ENCODE results near the gene KIF19.

KIF19 gene

DNA sequence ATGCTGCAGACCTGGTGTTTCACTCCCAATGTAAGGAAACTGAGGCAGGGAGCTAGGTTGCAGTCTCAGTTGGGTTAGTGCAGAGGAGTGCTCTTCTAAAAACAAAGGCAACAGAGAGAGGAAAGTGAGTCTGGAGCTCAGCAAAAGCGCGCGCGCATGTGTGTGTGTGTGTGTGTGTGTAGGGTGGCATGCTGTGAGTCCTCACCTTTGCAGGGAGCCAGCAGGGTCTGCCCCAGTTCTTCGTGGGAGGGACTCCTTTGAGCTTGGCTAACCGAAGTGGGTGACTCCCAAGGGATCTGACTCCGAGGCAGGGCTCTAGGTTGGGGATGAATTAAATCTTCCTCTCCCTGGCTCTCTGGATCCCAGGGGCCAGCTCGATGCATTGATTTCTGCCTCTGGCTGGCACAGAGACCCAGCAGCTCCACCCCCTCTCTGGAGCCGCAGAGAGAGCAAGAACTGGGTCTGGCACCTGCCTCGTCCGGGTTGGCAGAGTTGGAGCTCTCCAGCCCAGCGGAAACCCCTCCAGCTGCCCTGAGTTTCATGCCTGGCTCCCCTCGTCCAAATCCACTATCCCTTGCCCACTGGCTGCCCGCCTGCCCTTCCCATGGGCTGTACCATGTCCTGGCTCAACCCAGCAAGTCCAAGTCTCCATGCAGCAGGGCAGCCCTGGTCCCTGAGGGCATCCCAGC, 36.9 kb downstream of the KIF19 start:
- no peak for DNase-seq (ENCODE audit: low spot score)

DNA sequence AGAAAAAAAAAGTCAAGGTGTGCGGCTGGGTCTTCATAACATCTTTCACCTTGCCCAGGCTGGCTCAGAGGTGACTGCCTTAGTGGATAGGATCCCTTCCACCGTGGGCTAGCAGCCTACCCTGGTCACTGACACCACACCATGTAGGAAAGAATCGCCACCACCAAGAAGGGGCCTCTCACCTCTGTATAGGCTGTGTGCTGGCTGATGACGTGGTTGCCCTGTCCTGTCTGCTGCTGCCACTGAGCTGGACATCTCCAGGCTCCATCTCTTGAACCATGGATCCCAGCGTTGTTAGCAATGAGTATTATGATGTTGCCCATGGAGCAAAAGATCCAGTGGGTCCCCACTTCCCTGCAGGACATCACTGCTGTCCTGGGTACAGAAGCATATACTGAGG, 41.2 kb downstream of the KIF19 start, which contains the start of gene GPR142:
Gene GPR142 (plus strand): TSS at position 301 of the 400 bp plus-strand sequence. CDS start 2,035 bp downstream, outside the sequence.
- DNase-seq (ENCODE audit: low spot score) = no peak

DNA sequence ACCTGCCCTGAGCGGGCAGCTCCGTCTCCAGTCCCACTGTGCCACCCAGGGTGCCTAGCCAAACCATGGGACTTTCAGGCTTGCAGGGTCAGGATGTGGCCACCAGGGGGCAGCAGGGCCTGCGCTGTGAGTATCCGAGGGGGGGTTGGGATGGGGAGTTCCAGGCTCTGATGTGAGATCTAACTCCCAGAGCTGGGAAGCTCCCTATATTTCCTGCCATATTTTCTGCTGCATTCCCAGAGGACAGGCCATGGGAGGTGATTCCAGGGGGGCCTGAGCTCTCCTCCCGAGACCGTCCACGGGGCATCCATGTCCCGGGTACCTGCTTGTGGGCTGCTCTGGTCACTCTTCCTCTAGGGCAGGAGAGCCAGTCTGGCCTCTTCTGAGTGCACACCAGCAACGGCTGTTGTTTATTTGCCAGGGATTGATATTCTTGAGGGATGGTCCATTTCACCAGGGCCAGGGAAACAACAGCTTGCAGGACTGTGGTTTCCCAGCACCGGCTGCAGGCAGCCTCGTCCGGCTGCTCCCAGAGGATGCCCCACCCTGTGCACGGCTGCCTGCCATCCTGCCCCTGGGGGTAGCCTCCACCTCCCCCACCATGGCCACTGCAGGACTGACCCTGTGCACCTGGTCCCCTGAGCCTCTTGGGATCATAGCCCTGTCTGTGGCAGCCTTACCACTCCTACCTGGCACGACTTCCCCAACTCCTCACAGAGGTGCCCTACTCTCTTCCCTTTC, 42.5 kb downstream of the KIF19 start:
- DNase-seq (ENCODE audit: low spot score) = peak; percentile 91

DNA sequence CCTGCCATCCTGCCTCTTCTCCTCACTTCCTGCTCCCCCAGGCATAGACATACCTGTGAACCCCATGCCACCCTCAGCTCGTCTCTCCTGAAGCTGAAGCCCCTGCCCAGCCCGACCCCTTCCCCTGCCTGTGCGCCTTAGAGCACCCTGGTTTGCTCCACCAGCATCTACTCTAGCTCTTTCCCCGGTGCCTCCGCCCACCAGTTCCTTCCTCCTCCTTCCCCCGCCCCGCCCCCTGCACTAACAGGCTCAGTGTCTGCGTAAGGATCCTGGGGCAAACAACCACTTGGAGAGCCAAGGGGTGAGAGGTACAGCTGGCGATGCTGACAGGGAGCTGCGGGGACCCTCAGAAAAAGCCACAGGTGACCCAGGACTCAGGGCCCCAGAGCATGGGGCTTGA, 43.2 kb downstream of the KIF19 start:
- DNase-seq (ENCODE audit: low spot score) = no peak

DNA sequence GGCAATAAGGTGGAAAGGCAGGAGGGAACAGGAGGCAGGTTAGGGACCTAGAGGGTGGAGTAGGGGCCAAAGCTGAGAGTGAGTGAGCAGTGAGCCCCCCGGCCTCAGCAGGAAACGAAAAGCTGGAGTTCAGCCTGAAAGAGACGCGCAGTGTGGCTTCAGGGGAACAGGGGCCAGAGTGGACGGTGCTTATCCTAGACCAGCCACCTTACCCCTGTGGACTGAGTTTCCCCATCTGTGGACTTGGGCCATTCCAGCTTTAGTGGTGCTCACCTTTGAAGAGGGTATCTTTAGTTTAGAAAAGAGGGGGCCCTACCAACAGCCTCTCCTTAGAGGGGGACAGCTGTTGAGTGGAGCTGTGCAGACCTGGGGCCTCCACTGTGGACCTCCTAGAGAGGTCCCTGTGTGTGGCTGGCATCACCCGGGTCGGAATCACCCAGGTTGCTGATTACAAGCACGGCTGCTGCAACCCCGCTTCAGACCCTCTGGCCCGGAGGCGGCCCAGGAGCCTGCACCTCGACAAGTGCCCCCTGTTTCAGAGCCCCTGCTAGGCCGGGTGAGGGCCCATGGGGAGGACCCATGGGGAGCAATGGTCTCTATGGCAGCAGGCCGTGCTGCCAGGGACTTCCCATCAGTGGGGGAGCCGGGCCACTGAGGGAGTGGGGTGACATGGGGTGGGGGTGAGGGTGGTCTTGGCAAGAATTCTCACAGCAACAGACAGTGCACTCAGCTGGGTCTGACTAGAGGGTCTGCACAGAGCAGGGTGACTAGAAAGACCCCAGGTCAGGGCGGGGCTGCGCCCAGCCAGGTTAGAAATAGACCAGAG, 43.9 kb downstream of the KIF19 start:
- DNase-seq (ENCODE audit: low spot score) = no peak

DNA sequence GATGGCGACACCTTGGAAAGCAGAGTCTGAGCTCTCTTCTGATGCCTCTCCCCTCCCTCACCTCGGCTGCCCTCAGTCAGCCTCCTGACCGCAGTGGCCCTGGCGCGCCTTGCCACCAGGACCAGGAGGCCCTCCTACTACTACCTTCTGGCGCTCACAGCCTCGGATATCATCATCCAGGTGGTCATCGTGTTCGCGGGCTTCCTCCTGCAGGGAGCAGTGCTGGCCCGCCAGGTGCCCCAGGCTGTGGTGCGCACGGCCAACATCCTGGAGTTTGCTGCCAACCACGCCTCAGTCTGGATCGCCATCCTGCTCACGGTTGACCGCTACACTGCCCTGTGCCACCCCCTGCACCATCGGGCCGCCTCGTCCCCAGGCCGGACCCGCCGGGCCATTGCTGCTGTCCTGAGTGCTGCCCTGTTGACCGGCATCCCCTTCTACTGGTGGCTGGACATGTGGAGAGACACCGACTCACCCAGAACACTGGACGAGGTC, 45.7 kb downstream of the KIF19 start:
- DNase-seq (ENCODE audit: low spot score) = no peak

DNA sequence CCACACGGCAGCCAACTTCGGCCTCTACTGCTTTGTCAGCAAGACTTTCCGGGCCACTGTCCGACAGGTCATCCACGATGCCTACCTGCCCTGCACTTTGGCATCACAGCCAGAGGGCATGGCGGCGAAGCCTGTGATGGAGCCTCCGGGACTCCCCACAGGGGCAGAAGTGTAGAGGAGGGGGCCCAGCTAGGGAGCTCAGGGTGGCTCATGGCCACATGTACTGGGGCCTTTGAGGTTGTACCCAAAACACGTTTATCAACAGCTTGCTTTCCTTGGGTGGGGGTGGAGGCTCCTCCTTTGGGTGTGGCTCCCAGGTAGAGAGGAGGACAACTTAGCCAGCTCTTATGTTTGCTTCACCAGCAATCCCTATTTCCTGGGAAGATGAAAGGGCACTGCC, 46.4 kb downstream of the KIF19 start:
- no peak for DNase-seq (ENCODE audit: low spot score)

DNA sequence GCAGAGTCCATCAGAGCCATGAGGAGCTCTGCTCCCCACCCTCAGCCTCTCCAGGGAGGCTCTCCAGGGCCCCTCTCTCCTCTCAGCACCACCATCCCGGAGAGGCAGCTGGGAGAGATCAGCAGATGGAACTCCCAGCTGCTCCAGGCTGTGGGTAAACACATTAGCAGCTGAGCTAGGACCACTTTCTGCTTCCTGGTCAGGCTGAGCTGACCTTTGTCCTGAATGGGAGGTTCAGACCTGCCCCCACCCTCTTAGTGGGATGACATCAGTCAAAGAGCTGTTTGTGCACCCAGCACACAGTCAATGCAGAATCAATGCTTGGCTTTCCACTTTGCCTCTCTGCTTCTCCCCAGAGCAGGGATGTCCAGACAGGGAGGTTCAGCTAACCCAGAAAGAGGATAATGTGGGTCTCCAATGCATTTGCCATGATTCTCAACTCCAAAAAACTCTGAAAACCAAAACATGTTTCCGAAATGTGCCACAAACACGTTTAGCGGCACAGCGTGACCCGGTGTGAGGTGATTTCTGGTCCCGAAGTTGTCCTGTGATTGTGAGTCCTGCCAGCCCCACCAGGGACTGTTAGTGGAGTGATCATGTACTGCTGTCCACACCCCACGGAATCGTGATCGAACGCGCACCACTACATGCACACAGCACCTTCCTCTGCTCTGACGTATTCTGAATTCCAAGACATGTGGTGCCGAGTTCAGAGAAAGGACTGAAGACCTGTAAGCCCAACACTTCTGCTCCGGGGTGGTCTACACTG, 48.0 kb downstream of the KIF19 start:
- no peak for DNase-seq (ENCODE audit: low spot score)

DNA sequence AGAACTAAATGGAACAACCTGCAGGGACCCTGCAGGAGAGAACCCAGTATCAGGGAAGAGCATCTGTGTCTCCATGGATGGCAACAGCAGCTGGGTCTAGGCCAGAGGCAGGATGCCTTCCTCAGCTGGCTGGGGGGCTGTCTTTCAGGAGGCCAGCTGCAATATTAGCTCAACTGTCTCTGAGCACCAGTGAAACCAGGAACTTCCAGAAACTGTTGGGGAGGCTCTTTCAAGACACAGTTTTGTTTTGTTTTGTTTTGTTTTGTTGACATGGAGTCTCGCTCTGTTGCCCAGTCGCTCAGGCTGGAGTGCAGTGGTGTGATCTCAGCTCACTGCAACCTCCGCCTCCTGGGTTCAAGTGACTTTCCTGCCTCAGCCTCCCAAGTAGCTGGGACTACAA, 48.8 kb downstream of the KIF19 start:
- no peak for DNase-seq (ENCODE audit: low spot score)

DNA sequence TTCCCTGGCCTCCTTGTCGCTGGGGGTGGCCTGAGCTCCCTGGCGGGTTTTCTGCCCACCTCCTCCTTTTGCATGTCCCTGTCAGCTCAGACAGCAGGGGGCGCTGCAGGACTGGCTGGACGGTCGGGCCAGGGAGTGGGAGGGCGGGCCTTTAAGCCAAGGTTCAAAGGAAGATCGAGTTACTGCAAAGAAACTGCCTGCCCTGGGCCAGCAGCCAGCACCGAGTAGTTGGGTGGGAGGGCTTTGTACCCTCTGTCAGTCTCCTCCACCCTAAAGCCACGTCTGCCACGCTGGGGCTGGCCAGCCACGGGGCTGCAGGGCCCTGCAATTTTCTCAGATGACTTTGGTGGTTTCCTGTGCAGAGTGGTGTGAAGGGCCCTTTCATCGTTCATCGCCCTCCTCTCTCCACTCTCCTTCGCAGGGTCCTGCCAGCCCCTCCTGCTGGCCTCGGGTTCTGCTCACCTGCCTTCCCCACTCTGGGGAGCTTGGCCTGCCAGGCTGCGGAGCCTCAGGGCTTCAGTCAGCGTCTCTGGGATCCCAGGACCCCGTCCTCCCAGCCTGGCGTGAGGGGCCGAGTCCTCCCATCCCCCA, 53.6 kb downstream of the KIF19 start:
- peak; percentile 85 for DNase-seq (ENCODE audit: low spot score)

DNA sequence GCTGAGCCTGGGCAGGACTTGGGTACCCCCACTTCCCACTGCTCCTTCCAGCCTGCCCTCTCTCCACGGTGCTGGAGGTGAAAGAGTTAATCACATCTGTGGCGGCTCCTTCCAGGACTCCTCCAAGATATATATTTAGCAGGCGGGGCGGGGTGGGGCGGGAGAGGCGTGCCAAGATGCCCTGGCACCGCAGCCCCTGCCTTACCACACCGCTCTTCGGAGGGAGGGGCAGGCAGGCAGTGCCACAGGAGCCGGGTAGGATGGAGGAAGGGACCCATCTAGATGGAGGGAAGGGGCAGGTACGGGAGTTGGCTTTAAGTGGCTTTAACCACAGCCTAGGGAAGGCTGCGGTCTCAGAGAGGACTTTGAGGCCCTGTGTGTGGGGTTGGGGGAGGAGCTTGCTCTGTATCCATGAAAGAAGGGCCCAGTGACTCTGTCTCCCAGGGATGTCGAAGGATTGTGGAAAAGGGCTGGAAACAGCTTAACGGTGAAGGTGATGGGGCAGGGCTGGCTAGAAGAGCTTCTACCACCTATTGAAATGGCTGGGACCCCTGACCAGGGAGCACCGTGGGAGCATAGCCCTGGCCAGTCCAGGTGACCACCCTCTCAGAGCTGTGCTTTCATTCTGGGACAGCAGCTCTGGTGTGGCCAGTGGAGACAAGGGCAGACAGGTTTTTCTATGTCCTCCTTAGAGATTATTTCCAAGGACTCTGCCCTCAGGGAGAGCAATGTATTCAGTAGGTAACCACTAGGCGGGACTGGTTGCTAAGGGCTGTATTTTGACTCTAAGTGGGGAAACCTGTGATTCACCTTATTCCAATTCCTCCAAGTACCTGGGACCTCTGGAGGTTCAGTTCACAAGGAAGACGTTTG, 54.3 kb downstream of the KIF19 start:
- no peak for DNase-seq (ENCODE audit: low spot score)

DNA sequence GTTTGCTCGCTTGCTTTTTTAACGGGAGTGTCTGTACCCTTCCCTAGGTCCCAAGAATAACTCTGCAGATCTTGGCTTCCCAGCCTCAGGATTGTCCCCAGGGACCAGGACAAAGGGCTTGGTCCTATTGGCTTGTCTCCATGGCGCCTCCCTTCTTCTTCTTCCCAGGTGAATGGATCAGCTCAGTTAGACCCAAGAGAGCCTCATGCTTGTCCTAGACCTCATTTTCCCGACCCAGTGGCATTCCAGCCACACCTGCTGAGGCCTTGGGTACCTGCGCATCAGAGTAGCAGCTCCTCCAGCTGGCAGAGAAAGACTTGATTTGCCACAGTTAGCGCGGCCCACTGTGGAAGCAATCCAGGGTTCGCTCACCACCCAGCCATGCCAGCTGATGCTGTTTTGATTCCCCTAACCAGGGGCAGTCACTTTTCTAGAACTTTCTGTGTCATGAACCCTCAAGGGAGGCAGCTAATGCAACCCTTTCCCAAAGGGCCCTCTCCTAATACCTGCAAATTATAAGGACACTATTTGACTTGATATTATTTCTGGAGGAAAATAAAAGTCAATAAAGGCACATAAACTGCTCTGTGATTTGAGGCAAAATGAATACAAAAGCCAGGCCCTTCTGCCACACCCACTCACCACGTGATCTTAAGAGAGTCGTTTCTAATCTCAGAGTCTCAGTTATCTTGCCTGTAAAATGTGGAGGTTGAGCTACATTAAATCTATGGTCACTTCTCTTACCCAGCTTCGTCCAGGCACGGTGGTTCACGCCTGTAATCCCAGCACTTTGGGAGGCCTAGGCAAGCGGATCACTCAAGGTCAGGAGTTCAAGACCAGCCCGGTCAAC, 55.2 kb downstream of the KIF19 start:
- DNase-seq (ENCODE audit: low spot score) = no peak

DNA sequence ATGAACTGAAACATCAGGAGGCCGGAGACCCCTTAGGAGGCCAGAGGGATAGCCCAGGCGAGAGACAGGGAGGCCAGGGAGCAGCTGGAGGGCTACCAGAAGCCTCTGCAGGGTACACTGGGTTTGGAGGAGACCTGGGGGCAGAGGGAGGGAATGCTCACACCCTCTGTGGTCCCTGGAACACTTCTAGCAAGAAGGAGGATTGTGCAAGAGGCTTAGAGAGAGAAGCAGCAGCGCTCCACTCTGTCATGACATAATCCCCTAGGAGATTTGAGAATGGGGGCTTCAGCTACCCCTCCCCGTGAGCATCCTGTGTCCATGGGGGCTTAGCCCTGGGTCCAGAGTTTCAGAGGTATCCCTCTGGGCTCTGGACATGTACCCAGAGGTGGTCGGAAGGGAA, 57.1 kb downstream of the KIF19 start:
- no peak for DNase-seq (ENCODE audit: low spot score)

DNA sequence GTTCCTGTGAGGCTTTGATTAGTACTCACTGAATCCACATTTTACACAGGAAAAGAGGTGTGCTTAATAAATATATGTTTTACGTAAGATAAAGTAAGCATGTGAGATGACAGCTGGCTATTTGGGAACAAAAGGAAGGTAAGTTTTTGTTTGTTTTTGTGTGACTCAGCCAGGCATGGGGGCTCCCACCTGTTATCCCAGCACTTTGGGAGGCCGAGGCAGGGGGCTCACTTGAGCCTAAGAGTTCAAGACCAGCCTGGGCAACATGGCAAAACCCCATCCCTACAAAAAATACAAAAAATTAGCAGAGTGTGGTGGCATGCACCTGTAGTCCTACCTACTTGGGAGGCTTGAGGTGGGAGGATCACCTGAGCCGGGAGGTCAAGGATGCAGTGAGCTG, 59.2 kb downstream of the KIF19 start:
- DNase-seq (ENCODE audit: low spot score) = no peak

DNA sequence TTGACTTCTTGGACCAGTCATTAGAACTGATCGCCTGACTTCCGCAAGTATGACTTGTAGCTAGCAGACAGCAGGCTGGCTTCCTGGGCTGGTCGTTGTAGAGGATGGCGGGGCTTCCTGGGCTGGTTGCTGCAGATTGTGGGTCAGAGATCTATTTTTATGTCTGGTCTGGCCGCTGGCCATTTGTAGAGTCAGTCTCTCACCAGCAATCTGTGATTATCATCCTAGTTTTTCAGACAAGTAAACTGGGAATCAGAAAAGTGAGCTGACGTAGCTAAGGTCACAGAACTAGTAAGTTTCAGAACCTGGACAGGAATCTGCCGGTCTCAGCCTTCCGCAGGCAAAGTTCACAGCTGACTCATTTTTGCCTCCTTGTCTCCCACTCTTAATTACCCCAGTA, 60.4 kb downstream of the KIF19 start:
- DNase-seq (ENCODE audit: low spot score) = no peak

DNA sequence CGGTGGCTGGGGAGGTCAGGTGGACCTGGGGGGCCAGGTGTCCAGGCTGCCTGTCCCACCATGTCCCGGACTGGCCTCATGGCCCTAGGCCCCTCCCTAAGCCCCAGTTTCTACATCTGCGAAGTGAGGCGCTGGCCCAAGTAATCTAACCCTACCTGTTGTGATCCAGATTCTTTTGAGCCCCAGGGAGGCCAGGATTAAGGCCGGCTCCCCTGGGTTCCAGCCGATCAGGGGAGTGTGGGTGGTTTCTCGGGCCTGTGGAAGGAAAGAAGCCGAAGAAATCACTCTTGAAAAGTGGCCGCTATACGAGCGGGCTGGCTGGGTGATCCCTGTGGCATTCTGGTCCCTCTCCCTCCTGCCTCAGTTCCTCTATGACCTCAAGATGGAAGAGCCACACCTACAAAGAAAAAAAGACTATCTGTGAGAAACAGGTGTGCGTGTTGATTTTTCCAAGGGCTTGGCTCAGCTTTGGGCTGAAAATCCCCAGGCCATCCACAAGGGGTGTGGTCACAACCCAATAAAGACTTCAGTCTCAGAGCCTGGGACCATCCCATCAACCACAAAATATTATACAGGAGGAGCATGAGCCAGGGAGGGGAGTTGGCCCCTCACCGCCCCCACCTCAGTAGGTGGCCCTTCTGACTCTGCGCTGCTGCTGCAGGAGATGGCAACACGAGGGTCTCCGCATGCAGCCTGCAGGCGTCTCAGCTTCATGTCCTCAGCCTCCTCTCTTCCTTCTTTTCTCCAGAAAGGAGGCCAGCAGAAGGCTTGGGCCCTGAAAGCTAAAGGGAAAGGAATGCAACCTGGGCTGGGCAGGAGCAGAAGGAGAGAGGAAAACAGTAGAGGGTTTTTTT, 61.6 kb downstream of the KIF19 start:
- no peak for DNase-seq (ENCODE audit: low spot score)

DNA sequence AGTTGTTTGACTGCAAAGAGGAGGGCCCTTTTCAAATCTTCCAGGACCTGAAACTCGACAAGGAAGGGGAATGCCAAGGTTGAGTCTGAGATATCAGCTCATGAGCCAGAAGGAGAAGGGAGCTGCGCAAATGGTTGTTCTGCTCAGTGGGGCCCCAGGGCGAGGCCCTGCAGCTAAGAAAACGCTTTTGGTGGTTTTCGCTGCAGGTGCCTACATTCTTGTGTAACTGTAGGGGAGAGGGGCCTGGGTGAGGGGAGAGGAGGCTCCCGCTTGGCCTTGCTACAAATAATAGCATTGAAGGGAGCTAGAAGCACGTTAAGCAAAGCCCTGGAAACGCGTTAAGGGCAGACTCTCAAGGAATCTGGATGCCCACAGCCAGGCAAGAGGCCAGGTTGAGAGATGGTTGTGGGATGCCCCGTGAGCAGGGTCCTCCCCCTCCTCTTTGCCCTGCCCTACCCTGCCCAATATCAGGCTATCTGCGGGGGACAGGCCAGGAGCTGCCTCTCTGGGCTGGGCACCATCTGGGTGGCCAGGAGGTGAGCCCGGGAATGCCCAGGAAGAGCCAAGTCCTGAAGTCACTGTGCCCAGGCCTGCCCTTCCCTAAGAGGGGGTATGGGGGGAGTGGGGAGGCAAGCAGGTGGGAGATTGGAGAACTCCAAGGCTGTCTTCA, 63.2 kb downstream of the KIF19 start:
- no peak for DNase-seq (ENCODE audit: low spot score)

Data from hepatic stellate cell (primary cell).